Breast epithelium (tissue), 3 donors: ENCODE data around the gene CD151.

Experiments used
- CTCF ChIP-seq, 3 donors: fragments of 450-650 bp; IDR thresholded peaks; one replicate each; pipeline ENCODE4 v1.5.1; 2016 to 2017; ENCODE audit warnings: antibody characterized with exemption in 3 of 3, mild to moderate bottlenecking in 3 of 3, moderate library complexity in 3 of 3
- POLR2A ChIP-seq: fragments of 450-650 bp; IDR thresholded peaks from one replicate; pipeline ENCODE4 v1.6.1; 2016; ENCODE audit warnings: antibody characterized with exemption, mild to moderate bottlenecking, moderate library complexity
- POLR2AphosphoS5 ChIP-seq, 3 donors: sonication (generic); formaldehyde crosslinking; IDR thresholded peaks; one replicate each; pipeline ENCODE4 v1.6.1; 2017; ENCODE audit warnings: antibody characterized with exemption in 3 of 3

- TF ChIP-seq POLR2A (no peak), CTCF (IDR thresholded peaks at IDR 0.05) (no peak), POLR2AphosphoS5 (IDR thresholded peaks at IDR 0.05) (no peak)
Observed at GRCh38 chr11:862081-862661, 29.4 kb downstream of the CD151 start.
